8988T (cell line): ENCODE data around the gene PRELID2.

Source experiments
- DNase-seq: peaks from one replicate; pipeline ENCODE4 v3.0.0; 2011

Gene PRELID2

DNA sequence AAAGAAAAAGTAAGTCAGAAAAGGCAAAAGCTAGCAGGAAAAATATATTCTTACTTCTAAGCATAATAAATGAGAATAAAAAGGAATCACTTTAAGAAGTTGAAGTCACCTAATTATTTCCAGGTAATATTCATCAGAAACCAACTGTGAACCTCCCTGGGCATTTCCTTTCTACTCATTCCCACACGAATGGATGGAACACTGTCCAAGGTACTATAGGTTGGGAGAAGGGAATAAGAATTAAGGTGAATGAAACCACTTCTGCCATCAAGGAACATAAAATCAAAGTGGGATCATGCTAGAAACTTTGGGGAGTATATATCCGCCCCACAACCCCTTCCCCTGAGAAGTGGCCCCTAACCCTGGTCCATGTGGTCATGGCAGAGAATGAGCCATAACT, 41.6 kb downstream of the PRELID2 start:
- DNase-seq = no peak

GRCh38 chr5:145792840-145793239, 42.3 kb downstream of the PRELID2 start:
- DNase-seq = no peak

- no peak for DNase-seq
Observed at GRCh38 chr5:145791866-145792265, 43.3 kb downstream of the PRELID2 start.

DNA sequence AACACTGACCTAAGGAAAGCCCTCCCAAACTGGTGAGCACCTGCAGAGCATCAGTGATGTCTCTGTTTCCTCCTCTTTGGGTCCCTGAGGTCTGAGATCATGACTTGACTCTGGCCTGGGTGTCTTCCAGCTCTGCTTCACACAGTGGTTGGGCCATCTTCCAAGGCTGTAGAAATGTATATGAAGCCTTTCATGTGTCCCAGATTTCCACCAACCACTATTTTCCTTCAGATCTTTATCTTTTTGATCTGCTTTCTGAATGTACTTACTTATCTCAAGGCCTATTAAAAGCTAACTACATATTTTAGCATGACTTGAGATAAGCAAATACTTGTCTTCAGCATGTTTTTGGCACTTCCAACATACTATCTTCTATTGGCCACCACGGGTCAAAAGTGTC, 47.1 kb downstream of the PRELID2 start:
- DNase-seq = no peak

- no peak for DNase-seq
Observed at GRCh38 chr5:145787507-145787906, 47.6 kb downstream of the PRELID2 start.

DNA sequence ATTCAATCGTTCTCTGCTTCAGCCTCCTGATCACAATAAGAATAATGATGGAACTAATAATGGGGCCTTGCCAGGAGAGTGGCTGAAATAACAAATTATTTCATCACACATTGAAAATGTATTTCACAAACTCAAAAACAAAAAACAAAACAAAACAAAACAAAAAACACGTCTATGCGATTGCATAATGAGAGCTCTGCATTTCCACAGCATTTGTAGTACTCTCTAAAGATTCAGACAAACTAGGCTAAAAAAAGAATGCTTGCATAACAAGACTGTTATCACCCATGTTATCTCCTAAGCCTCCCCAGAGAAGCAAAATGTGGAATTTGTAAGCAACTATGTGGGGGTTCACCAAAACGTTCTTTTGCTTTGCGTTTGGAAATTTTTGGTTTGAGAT, 48.1 kb downstream of the PRELID2 start:
- DNase-seq = no peak

- DNase-seq = no peak
Observed at GRCh38 chr5:145780982-145781381, 54.2 kb downstream of the PRELID2 start.

- no peak for DNase-seq
Observed at GRCh38 chr5:145778144-145778900, 56.8 kb downstream of the PRELID2 start.

GRCh38 chr5:145777445-145778063, 57.6 kb downstream of the PRELID2 start:
- no peak for DNase-seq

GRCh38 chr5:145776886-145777285, 58.3 kb downstream of the PRELID2 start:
- no peak for DNase-seq

- DNase-seq = peak; percentile 26
Observed at GRCh38 chr5:145775893-145776444, 59.2 kb downstream of the PRELID2 start.

GRCh38 chr5:145775411-145775810, 59.7 kb downstream of the PRELID2 start:
- DNase-seq = no peak

DNA sequence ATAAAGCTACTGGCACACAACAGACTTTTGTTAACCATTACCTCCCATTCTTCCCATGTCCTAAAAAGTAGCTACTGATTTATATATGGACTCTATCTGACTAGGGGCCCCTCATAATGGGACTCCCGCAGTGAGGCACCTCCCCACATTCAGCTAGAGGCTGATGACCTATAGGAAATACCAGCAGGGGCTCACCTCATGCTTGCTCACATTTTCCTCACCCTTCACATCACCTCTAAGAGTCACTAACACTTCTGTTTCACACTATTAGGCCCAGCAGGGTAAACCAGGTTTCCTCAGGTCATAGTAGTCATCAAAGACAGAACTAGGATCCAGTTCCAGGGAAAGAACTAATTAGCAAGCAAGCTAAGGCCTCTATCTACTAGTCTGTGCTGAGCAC, 60.7 kb downstream of the PRELID2 start:
- DNase-seq = no peak

- no peak for DNase-seq
Observed at GRCh38 chr5:145772466-145772865, 62.7 kb downstream of the PRELID2 start.

DNA sequence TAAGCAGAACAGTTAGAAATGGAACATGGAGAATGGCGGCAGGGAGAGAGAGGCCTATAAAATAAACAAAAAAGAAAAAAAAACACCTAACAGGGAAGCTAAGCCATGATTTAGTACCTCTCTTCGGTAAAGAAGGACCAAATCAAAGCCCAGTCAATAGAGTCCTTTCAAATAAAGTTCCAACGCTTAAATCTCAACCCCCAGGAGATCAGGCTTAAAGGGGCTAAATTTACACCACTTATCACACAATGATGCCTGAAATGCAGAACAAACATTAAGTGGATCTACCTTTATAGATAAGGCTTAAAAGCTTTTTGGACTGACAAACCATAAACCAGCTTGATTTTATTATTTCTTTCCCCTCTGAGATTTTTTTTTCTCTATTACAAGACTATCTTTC, 66.3 kb downstream of the PRELID2 start:
- no peak for DNase-seq

DNA sequence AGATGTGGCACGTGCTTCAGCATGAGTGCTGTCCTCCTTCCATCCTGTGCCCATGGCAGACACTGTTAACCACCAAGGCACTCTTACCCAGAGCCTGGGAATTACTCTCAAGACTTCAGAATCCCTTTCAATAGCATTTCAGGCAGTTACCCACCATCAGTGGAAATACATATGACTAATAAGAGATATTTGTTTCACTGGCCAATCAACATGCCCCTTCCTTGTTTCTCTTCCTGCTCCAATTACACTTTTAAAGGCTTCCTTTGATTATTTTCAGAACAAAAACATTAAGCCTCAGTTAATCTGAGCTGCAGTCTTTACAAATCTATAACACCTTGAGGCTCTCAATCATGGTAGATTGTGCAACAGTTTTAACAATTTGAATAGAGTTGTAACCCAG, 70.8 kb downstream of the PRELID2 start:
- DNase-seq = no peak

- DNase-seq = no peak
Observed at GRCh38 chr5:145762833-145763232, 72.3 kb downstream of the PRELID2 start.

- no peak for DNase-seq
Observed at GRCh38 chr5:145761254-145761653, 73.9 kb downstream of the PRELID2 start.

GRCh38 chr5:145760660-145761059, 74.5 kb downstream of the PRELID2 start:
- no peak for DNase-seq

DNA sequence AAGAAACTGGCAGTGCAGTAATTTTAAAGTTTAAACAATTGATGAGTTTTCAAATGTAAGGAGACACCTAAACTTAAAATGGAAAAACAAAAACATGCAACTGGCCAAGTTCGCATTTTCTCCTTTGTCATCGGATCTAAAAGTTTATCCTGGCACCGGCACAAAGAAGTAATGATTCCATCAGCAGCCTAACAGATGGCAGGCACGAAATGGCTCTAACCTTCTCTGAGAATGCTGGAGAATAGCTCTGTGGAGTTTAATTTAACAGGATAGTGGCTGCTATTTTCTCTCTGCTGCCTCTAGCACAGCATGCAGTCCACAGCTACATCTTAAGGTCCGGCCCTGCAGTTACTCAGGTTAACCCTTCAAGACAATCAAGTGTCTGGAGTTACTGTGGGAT, 82.2 kb downstream of the PRELID2 start:
- no peak for DNase-seq

DNA sequence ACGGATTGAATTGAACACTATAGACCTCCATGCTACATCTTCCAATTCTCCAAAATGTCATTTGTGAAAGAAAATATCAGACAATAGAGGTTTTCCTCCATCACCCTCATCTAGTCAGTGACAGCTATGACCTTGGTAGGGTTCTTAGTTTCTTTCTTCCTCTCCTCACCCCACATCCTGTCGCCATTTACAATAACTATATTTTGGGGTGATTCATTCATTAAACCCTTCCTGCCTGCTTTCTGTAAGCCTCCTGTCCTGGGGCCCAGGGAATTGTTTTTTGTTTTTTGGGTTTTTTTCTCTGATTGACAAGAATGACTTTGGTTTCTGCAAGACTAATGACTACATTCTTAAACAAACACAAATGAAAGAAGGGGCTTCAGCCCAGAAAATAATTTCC, 82.6 kb downstream of the PRELID2 start:
- no peak for DNase-seq

- DNase-seq = no peak
Observed at GRCh38 chr5:145750199-145750598, 84.9 kb downstream of the PRELID2 start.

- DNase-seq = no peak
Observed at GRCh38 chr5:145743396-145744061, 91.6 kb downstream of the PRELID2 start.

- DNase-seq = no peak
Observed at GRCh38 chr5:145739843-145740242, 95.3 kb downstream of the PRELID2 start.
